WERI-Rb-1 (cell line): Measurements from ENCODE around the gene MRPL33.

Source experiments
- DNase-seq: peaks from one replicate; pipeline ENCODE4 v3.0.0-alpha.2; 2020
- H3K27ac ChIP-seq: fragments of 250-450 bp; sonication (Bioruptor Pico); 2 replicates; pipeline ENCODE4 v1.5.1; 2020; ENCODE audit warnings: mild to moderate bottlenecking, moderate library complexity
- H3K27me3 ChIP-seq: fragments of 250-450 bp; sonication (Bioruptor Pico); 2 replicates; pipeline ENCODE4 v1.5.1; 2021; ENCODE audit warnings: mild to moderate bottlenecking, low read depth, moderate library complexity; ENCODE audit not compliant: insufficient read depth, severe bottlenecking
- H3K36me3 ChIP-seq: fragments of 250-450 bp; sonication (Bioruptor Pico); 2 replicates; pipeline ENCODE4 v1.5.1; 2020; ENCODE audit warnings: mild to moderate bottlenecking, moderate library complexity
- H3K4me3 ChIP-seq: 2 replicates; pipeline ENCODE4 v1.5.1; 2011; ENCODE audit warnings: low read depth, mild to moderate bottlenecking, control low read depth, low read length
- H3K9me3 ChIP-seq: fragments of 250-450 bp; sonication (Bioruptor Pico); 2 replicates; pipeline ENCODE4 v1.5.1; 2021; ENCODE audit warnings: mild to moderate bottlenecking, moderate library complexity; ENCODE audit not compliant: severe bottlenecking
- CTCF ChIP-seq: IDR thresholded peaks from 2 replicates; pipeline ENCODE4 v1.5.1; 2011; ENCODE audit warnings: low read depth, mild to moderate bottlenecking, control low read depth, inconsistent platforms, low read length

The MRPL33 gene

GRCh38 chr2:27771548-27772335 lies at the start of gene MRPL33:
Gene MRPL33 (plus strand): TSS chr2:27771719. CDS start chr2:27771778, 59 bp downstream.
- peak; percentile 98 for DNase-seq
- Histone ChIP-seq H3K27ac (peak within 1 kb of the TSS; percentile 89), H3K27me3 (no peaks in the 10 kb centered on the region), H3K4me3 (peak within 1 kb of the TSS; percentile 68), H3K9me3 (no peaks in the 10 kb centered on the region), H3K36me3 (peaks cover 25% of the 10 kb centered on the region)
- TF ChIP-seq CTCF, result no peak

- Histone ChIP-seq H3K27me3 (no peaks in the 10 kb centered on the region), H3K36me3 (no peaks in the 10 kb centered on the region), H3K27ac (no peak overlapping the region), H3K4me3 (no peak overlapping the region), H3K9me3 (no peaks in the 10 kb centered on the region)
- DNase-seq, result no peak
- TF ChIP-seq CTCF, result no peak
These were observed 49.5 kb upstream of the MRPL33 start for GRCh38 chr2:27721884-27722485.

- H3K4me3 ChIP-seq, result no peak overlapping the region
- peak overlapping the region; percentile 19; the same call in 1 of the 2 replicates for H3K27ac ChIP-seq
- TF ChIP-seq CTCF, result peak; percentile 90
- no peaks in the 10 kb centered on the region for H3K27me3 ChIP-seq
- no peaks in the 10 kb centered on the region for H3K9me3 ChIP-seq
- DNase-seq, result peak; percentile 83
- H3K36me3 ChIP-seq, result no peaks in the 10 kb centered on the region
These were observed 48.0 kb upstream of the MRPL33 start for GRCh38 chr2:27723372-27724144.

GRCh38 chr2:27724191-27724590 lies 47.3 kb upstream of the MRPL33 start:
- TF ChIP-seq CTCF, result no peak
- DNase-seq, result no peak
- Histone ChIP-seq H3K27me3 (no peaks in the 10 kb centered on the region), H3K36me3 (no peaks in the 10 kb centered on the region), H3K4me3 (no peak overlapping the region), H3K27ac (no peak overlapping the region), H3K9me3 (no peaks in the 10 kb centered on the region)

GRCh38 chr2:27724905-27725701 lies 46.4 kb upstream of the MRPL33 start:
- no peak for TF ChIP-seq CTCF
- Histone ChIP-seq H3K27me3 (no peaks in the 10 kb centered on the region), H3K4me3 (no peak overlapping the region), H3K36me3 (no peaks in the 10 kb centered on the region), H3K9me3 (no peaks in the 10 kb centered on the region), H3K27ac (no peak overlapping the region)
- DNase-seq, result no peak
